GM19397 (cell line): ENCODE data around the gene ZNF410.
A peak's percentile ranks its signal among the peaks of the same experiment; 100 is the strongest.

Experiments used
- ATAC-seq: cut with Tn5 transposase; IDR thresholded peaks from one replicate; pipeline ENCODE4 v1.9.1; 2021; ENCODE audit warnings: mild to moderate bottlenecking, moderate library complexity; ENCODE audit not compliant: unreplicated experiment

Gene ZNF410

DNA sequence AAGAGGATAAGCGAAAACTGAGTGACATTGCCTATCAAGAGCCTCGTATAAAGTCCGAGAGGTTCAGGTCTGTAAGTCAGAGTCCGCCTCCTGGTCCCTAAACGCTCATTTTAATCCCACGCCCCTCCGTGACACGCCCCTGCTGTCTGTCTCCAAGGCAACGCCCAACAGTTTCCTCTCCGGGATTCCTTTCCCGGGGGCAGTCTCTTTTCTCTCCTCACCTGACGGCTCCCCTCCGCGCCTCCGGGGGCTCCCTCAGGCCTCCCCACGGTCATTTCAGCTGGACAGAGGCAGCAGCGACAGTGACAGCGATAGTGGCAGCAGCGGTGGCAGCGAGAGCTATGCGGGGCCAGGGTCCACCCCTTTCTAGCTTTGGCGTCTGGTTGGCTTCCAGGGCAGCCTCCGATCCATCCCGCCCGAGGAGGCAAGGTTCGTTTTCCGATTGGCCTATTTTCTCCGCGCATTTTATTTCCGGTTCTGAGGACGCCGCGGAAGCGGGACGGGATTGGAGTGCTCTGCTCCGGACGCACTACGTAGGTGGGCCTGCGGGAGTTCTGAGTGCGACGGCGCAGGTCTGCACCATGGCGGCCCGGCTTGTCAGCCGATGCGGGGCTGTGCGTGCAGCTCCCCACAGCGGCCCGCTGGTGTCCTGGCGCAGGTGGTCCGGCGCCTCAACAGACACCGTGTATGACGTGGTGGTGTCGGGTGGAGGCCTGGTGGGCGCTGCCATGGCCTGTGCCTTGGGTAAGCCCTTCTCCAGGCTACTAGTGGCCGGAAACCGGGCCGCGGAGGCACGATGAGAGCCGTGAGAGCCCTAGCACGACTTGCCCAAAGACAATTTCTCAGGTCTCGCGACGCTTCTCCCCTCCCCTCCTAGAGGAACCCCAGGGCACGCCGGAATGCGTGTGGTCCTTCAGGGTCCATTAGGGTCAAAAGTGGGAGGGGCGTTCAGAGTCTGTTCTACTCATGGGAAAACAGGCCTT, 63.4 kb downstream of the ZNF410 start, which contains the start of the genes COQ6 and FAM161B:
Gene COQ6 (plus strand): TSS at position 551 of the 983 bp plus-strand sequence. CDS start 31 bp downstream, at position 582.
Gene FAM161B (minus strand): TSS at position 343 of the 983 bp plus-strand sequence. CDS start 68 bp downstream, at position 275.
- peak; percentile 89 for ATAC-seq

DNA sequence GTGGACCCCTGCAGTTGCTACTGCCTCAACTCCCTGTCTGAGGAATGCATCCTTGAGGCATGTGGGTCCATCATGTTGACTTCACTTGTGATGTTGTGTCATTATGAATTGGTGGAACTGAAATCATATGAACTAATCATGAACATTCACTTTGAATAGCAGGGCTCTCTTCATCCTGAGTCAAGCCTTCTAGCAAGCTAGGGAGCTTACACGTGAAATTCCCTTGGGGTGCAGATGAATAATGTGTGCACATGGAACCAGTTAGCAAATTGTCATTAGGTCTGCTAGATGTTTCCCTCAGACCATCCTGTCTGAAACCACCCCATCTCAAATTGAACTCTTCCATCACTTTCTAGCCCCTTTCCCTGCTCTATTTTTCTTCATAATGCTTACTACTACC, 67.1 kb downstream of the ZNF410 start:
- no peak for ATAC-seq

DNA sequence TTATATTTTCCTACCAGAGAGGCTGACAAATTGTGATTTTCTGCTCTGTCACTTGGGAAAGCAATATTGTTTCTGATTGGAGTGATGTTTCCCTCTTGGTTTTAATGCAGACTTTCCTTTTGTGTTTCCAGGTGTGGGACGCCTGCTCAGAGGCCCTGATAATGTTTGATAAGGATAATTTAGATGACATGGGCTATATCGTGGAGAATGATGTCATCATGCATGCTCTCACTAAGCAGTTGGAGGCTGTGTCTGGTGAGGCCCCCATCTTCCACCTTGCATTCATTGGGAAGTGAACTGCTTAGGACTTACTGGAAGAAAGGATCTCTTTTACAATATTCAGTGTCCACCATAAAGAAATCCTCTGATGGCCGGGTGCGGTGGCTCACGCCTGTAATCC, 69.0 kb downstream of the ZNF410 start:
- ATAC-seq: no peak

DNA sequence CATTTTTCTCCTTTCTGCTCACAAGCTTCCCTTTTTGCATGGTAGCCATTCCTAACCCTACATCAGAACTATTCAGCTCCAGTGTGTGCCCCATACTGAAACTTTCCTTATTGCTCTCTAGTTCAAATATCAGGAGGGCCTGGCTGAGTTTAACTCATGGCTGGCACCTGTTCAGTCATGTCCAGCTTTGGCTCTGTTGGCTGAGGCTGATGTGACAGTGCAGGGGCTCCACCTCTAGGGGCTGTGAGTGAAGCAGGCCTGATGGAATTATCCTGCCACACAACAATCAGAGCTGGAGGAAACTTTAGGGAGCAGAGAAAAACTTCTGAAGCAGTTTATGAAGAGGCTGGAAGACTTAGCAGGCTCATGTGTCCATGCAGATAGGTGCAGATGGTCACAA, 71.9 kb downstream of the ZNF410 start:
- ATAC-seq: no peak

DNA sequence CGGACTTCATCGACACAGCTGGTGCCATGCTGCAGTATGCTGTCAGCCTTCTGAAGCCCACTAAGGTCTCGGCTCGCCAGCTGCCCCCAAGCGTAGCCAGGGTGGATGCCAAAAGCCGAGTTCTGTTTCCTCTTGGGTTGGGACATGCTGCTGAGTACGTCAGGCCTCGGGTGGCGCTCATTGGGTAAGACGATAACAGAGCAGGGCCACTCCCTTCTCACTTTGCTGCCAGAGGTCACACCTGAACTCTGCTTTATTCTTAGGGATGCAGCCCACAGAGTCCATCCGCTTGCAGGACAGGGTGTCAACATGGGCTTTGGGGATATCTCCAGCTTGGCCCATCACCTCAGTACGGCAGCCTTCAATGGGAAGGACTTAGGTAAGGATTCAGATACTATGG, 74.5 kb downstream of the ZNF410 start:
- no peak for ATAC-seq

DNA sequence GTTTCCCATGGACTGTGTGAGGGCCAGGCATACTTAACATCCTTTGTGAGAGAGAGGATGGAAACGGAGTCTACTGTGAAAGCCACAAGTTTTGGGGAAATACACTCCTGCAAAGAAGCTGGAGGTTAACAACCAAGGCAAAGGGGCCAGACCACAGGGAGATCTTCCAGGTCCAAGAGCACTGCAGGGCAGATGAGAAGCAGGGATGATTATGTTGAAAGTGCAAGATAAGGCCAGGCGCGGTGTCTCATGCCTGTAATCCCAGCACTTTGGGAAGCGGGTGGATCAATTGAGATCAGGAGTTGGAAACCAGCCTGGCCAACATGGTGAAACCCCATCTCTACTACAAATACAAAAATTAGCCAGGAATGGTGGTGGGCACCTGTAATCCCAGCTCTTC, 78.6 kb downstream of the ZNF410 start:
- no peak for ATAC-seq

DNA sequence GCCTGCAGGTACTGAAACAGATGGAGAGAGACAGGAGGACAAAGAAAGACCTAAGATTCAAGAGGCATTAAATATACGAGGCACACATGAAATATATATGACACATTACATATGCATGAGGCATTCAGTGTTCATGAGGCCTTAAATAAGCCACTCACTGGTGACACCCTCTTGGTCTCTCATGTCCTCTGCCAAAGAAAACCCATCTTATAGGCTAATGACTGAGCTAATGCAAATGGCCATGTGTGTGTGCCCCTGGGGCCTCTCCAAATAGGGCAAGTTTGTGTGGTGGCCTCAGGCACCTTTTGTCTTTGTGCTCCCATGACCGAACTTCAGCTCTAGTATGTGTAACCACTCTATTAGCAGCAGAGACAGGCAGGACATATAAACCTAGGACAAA, 82.2 kb downstream of the ZNF410 start:
- no peak for ATAC-seq

DNA sequence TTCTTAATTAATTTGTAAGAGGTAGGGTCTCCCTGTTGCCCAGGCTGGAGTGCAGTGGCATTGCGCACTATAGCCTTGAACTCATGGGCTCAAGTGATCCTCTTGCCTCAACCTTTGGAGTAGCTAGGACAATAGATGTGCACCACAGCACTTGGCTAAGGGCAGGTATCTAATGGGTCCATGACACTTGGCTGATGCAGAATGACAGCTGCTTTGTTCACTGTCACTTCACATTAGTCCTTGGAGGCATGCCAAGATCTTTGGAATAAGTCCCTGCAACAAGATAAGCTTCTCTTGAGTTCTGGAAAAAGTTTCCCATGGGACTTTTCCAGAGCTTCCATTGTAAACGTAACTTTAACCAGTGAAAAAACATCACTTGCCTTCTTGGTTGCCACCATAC, 86.8 kb downstream of the ZNF410 start:
- ATAC-seq: no peak

DNA sequence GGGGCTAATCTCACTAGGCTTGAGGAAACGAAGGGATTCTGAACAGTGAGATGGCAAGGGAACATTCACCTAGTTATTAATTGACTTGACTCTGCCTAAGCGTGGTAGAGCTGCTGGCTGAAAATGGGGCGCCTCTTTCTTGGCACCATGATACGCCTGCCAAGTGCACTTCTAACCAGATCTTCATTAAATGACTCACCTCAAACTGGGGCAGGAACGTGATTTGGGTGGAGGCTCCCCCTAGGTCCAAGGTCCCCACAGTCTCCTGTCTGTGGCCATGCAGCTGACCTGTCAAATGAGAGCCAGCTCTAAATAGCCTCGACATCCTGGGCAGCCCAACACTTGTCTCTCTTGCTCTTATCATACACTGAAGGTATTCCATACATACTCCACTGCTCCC, 89.5 kb downstream of the ZNF410 start:
- ATAC-seq: no peak

DNA sequence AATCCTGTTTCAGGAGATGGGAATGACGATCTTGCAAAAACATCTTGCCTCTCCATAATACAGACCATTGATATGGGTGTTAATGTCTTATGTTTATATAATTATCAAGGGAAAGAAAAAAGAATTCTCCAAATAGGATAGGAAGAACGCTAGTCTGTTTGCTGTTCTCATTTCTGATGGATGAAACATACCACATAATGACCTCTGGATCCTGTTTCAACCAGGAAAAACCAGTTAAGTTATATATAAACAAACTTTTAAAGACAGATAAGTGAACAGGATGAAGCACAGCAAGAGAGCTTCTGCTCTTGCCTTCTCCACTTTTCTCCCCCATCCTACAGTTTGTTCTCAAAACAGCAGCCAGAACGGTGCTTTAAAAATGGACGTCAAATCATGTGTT, 91.2 kb downstream of the ZNF410 start:
- ATAC-seq: no peak
